CD14-positive monocyte (primary cell): ENCODE measurements around the gene IFFO2. TPM values are rescaled to one million over a fixed set of nuclear protein-coding genes. Genes with fewer than 3 reads are reported as not detected.

Source experiments
- DNase-seq, 3 donors: peaks; one replicate each; pipeline ENCODE4 v3.0.0-alpha.2; 2011 to 2022
- H2AFZ ChIP-seq: 2 replicates; pipeline ENCODE4 v1.6.0; 2012; ENCODE audit warnings: mild to moderate bottlenecking, low read depth, low read length, inconsistent platforms; ENCODE audit not compliant: insufficient read depth, poor library complexity, severe bottlenecking
- H3K27ac ChIP-seq, 2 donors: 1 replicate in 1 of 2; 2 replicates in 1 of 2; pipeline ENCODE4 v1.5.1; 2012 to 2013; ENCODE audit warnings: low read length in 2 of 2, control low read depth in 1 of 2, inconsistent platforms in 1 of 2, low read depth in 1 of 2, mild to moderate bottlenecking in 1 of 2
- H3K27me3 ChIP-seq, 2 donors: one replicate each; pipeline versions ENCODE4 v1.6.0 to v1.6.1; 2011 to 2013; ENCODE audit warnings: low read length in 2 of 2; ENCODE audit not compliant: control insufficient read depth in 2 of 2, insufficient read depth in 2 of 2
- H3K36me3 ChIP-seq, 2 donors: replicated peaks in 1 of 2; 1 replicate in 1 of 2; 2 replicates in 1 of 2; pipeline versions ENCODE4 v1.5.1 to v1.6.1; 2012 to 2013; ENCODE audit warnings: low read length in 2 of 2, control low read depth in 1 of 2, inconsistent platforms in 1 of 2, mild to moderate bottlenecking in 1 of 2; ENCODE audit not compliant: insufficient read depth in 2 of 2, control insufficient read depth in 1 of 2
- H3K4me1 ChIP-seq, 2 donors: 1 replicate in 1 of 2; 2 replicates in 1 of 2; pipeline versions ENCODE4 v1.5.1 to v1.6.1; 2012 to 2013; ENCODE audit warnings: low read length in 2 of 2, control low read depth in 1 of 2, inconsistent platforms in 1 of 2, mild to moderate bottlenecking in 1 of 2, moderate library complexity in 1 of 2; ENCODE audit not compliant: insufficient read depth in 2 of 2, control insufficient read depth in 1 of 2
- H3K4me2 ChIP-seq: replicated peaks from 2 replicates; pipeline ENCODE3; 2012; ENCODE audit warnings: low read length, moderate library complexity, mild to moderate bottlenecking; ENCODE audit not compliant: poor library complexity, severe bottlenecking; ENCODE audit errors: extremely low read depth
- H3K4me3 ChIP-seq, 3 experiments: fragments of 200-600 bp in 1 of 3; sonication (generic) in 1 of 3; replicated peaks in 1 of 3; 1 replicate in 2 of 3; 2 replicates in 1 of 3; pipeline ENCODE4 v1.5.1; 2011 to 2013; ENCODE audit warnings: low read length in 3 of 3, mild to moderate bottlenecking in 3 of 3, control low read depth in 2 of 3, low read depth in 2 of 3, inconsistent platforms in 1 of 3, moderate library complexity in 1 of 3
- H3K79me2 ChIP-seq: 2 replicates; pipeline ENCODE4 v1.6.0; 2012; ENCODE audit warnings: mild to moderate bottlenecking, control low read depth, inconsistent platforms, low read length, moderate library complexity; ENCODE audit not compliant: insufficient read depth
- H3K9ac ChIP-seq: 2 replicates; pipeline ENCODE4 v1.6.0; 2017; ENCODE audit warnings: low read length, mild to moderate bottlenecking; ENCODE audit not compliant: insufficient read depth, poor library complexity, severe bottlenecking
- H3K9me3 ChIP-seq, 2 donors: replicated peaks in 1 of 2; 1 replicate in 1 of 2; 2 replicates in 1 of 2; pipeline versions ENCODE4 v1.5.1 to v1.6.1; 2012 to 2013; ENCODE audit warnings: low read length in 2 of 2, control low read depth in 1 of 2; ENCODE audit not compliant: control insufficient read depth in 1 of 2, insufficient read depth in 1 of 2
- H4K20me1 ChIP-seq: 2 replicates; pipeline ENCODE4 v1.6.0; 2012; ENCODE audit warnings: mild to moderate bottlenecking, low read length, control low read depth, moderate library complexity; ENCODE audit not compliant: insufficient read depth
- H3K27ac Mint-ChIP-seq, 7 donors: one replicate each; pipeline ENCODE4 v1.8.0; 2020; ENCODE audit warnings: mild to moderate bottlenecking in 7 of 7, mixed read lengths in 7 of 7, moderate library complexity in 6 of 7, inconsistent platforms in 2 of 7
- H3K27me3 Mint-ChIP-seq, 3 donors: one replicate each; pipeline ENCODE4 v1.8.0; 2021 to 2022; ENCODE audit warnings: low read depth in 3 of 3, mild to moderate bottlenecking in 3 of 3, mixed read lengths in 3 of 3, moderate library complexity in 3 of 3, inconsistent platforms in 1 of 3
- H3K36me3 Mint-ChIP-seq, 2 donors: one replicate each; pipeline ENCODE4 v1.8.0; 2020; ENCODE audit warnings: mixed read lengths in 2 of 2, inconsistent platforms in 1 of 2, mild to moderate bottlenecking in 1 of 2
- H3K4me1 Mint-ChIP-seq: one replicate; pipeline ENCODE4 v1.8.0; 2020; ENCODE audit warnings: mild to moderate bottlenecking, mixed read lengths
- H3K4me3 Mint-ChIP-seq, 2 donors: one replicate each; pipeline ENCODE4 v1.8.0; 2020; ENCODE audit warnings: mild to moderate bottlenecking in 2 of 2, mixed read lengths in 2 of 2, moderate library complexity in 1 of 2
- H3K9me3 Mint-ChIP-seq, 7 donors: one replicate each; pipeline ENCODE4 v1.8.0; 2020 to 2022; ENCODE audit warnings: mixed read lengths in 7 of 7, mild to moderate bottlenecking in 6 of 7, moderate library complexity in 6 of 7, inconsistent platforms in 2 of 7
- CTCF ChIP-seq: fragments of 200-600 bp; IDR thresholded peaks from one replicate; pipeline ENCODE4 v1.8.0; 2022; ENCODE audit warnings: antibody characterized with exemption, mild to moderate bottlenecking
- WGBS: methylation state at CpG from one replicate; pipeline ENCODE4 v1.1.5; 2013; ENCODE audit warnings: missing lambda C conversion rate; ENCODE audit not compliant: insufficient coverage; 5-methylcytosine and 5-hydroxymethylcytosine counted together
- intact Hi-C, 2 donors: fragments of 100-400 bp; cut with micrococcal nuclease; formaldehyde crosslinking; loops; one replicate each; pipeline versions ENCODE4 v1.15.0 to v1.15.1; 2023
- polyA plus RNA-seq, 3 donors: library from polyadenylated mRNA; depleted of rRNA in 1 of 3; unstranded in 2 of 3; stranded (reverse) in 1 of 3; fragments of 300-500 nt in 2 of 3; fragments of >200 nt in 1 of 3; fragmentation: Illumina TruSeq in 2 of 3; gene quantifications; 1 replicate in 2 of 3; 2 replicates in 1 of 3; pipeline ENCODE4 v1.2.3, GENCODE V29; 2012 to 2021

The IFFO2 gene
- polyA plus RNA-seq, 3 donors, result 0.78 to 17.5 (median 0.94) TPM

- DNase-seq, result no peak
- no peak overlapping the region for H3K27ac ChIP-seq
- no peaks in the 10 kb centered on the region for H3K9me3 Mint-ChIP-seq
- no peaks in the 10 kb centered on the region for H3K27me3 Mint-ChIP-seq
- H3K4me2 ChIP-seq, result no peak overlapping the region
- H3K27ac Mint-ChIP-seq, result no peak overlapping the region
- 87% methylated on average over 9 of the region's 21 CpGs for WGBS
- no peaks in the 10 kb centered on the region for H3K9me3 ChIP-seq
- H3K9ac ChIP-seq, result no peak overlapping the region
- no peaks in the 10 kb centered on the region for H3K79me2 ChIP-seq
- peaks cover 30 to 43% of the 10 kb centered on the region in 2 donors for H3K36me3 ChIP-seq
- peaks cover 39 to 61% of the 10 kb centered on the region in 2 donors for H3K36me3 Mint-ChIP-seq
- H3K4me3 Mint-ChIP-seq, result no peak overlapping the region
- H4K20me1 ChIP-seq, result no peaks in the 10 kb centered on the region
- no peak for TF ChIP-seq CTCF
- H2AFZ ChIP-seq, result no peak overlapping the region
- no peaks in the 10 kb centered on the region for H3K4me1 ChIP-seq
- intact Hi-C loops, result no loop called here
- no peaks in the 10 kb centered on the region for H3K27me3 ChIP-seq
- H3K4me3 ChIP-seq, result no peak overlapping the region
- H3K4me1 Mint-ChIP-seq, result no peaks in the 10 kb centered on the region
Observed at GRCh38 chr1:18879791-18880309, 76.6 kb downstream of the IFFO2 start.

- Mint-ChIP-seq H3K27ac (no peak overlapping the region), H3K36me3 (peaks cover 38 to 60% of the 10 kb centered on the region in 2 donors), H3K4me1 (no peaks in the 10 kb centered on the region), H3K4me3 (no peak overlapping the region), H3K27me3 (no peaks in the 10 kb centered on the region), H3K9me3 (no peaks in the 10 kb centered on the region)
- intact Hi-C loops, result no loop called here
- TF ChIP-seq CTCF, result no peak
- no peak overlapping the region for H3K9ac ChIP-seq
- no peaks in the 10 kb centered on the region for H3K79me2 ChIP-seq
- H3K27ac ChIP-seq, result no peak overlapping the region
- peaks cover 30 to 43% of the 10 kb centered on the region in 2 donors for H3K36me3 ChIP-seq
- no peak overlapping the region for H3K4me3 ChIP-seq
- no peak overlapping the region for H3K4me2 ChIP-seq
- no peaks in the 10 kb centered on the region for H4K20me1 ChIP-seq
- no peaks in the 10 kb centered on the region for H3K27me3 ChIP-seq
- no peaks in the 10 kb centered on the region for H3K4me1 ChIP-seq
- WGBS, result 98% methylated on average over 11 of the region's 12 CpGs
- H3K9me3 ChIP-seq, result no peaks in the 10 kb centered on the region
- H2AFZ ChIP-seq, result no peak overlapping the region
- DNase-seq, result no peak
Observed at GRCh38 chr1:18879215-18879790, 77.2 kb downstream of the IFFO2 start.
